H9 (cell line): ENCODE results near the gene ABHD12. TPM values are rescaled to one million over a fixed set of nuclear protein-coding genes. Genes with fewer than 3 reads are reported as not detected.
"Not testable (repeated sequence)": the region's sequence is repeated elsewhere in the genome, so short reads cannot be mapped to it uniquely, and the experiment has no call there.

Experiments used
- DNase-seq: peaks from one replicate; pipeline ENCODE4 v3.0.0-alpha.2; 2017
- H2AFZ ChIP-seq: one replicate; pipeline ENCODE4 v1.6.1; 2013; ENCODE audit warnings: mild to moderate bottlenecking, low read length, control low read depth, moderate library complexity
- H2AK5ac ChIP-seq: 2 replicates; pipeline ENCODE4 v1.6.1; 2013; ENCODE audit warnings: low read length, control low read depth, mixed read lengths; ENCODE audit not compliant: insufficient read length
- H2BK120ac ChIP-seq: one replicate; pipeline ENCODE4 v1.6.1; 2013; ENCODE audit warnings: low read depth, mild to moderate bottlenecking, low read length, control low read depth, inconsistent platforms; ENCODE audit not compliant: poor library complexity, severe bottlenecking
- H2BK12ac ChIP-seq: 2 replicates; pipeline ENCODE4 v1.6.1; 2013; ENCODE audit warnings: low read length, control low read depth, mixed read lengths, low read depth; ENCODE audit not compliant: insufficient read length
- H2BK15ac ChIP-seq: 2 replicates; pipeline ENCODE4 v1.6.1; 2013; ENCODE audit warnings: low read depth, low read length, control low read depth
- H2BK20ac ChIP-seq: one replicate; pipeline ENCODE4 v1.6.1; 2013; ENCODE audit warnings: low read depth, mild to moderate bottlenecking, low read length, control low read depth, inconsistent platforms; ENCODE audit not compliant: poor library complexity, severe bottlenecking
- H2BK5ac ChIP-seq: 2 replicates; pipeline ENCODE4 v1.6.1; 2013; ENCODE audit warnings: low read length, control low read depth, mixed read lengths; ENCODE audit not compliant: insufficient read length
- H3K14ac ChIP-seq: 2 replicates; pipeline ENCODE4 v1.6.1; 2013; ENCODE audit warnings: low read length, control low read depth; ENCODE audit not compliant: insufficient read depth
- H3K18ac ChIP-seq: 2 replicates; pipeline ENCODE4 v1.6.1; 2013; ENCODE audit warnings: low read depth, mild to moderate bottlenecking, mixed read lengths, low read length, control low read depth; ENCODE audit not compliant: insufficient read length
- H3K23ac ChIP-seq: 2 replicates; pipeline ENCODE4 v1.6.1; 2013; ENCODE audit warnings: low read length, control low read depth, mixed read lengths, low read depth; ENCODE audit not compliant: insufficient read length
- H3K23me2 ChIP-seq: 2 replicates; pipeline ENCODE4 v1.6.1; 2013; ENCODE audit warnings: low read depth, mild to moderate bottlenecking, mixed read lengths, low read length, control low read depth; ENCODE audit not compliant: insufficient read length, poor library complexity, severe bottlenecking
- H3K27ac ChIP-seq: 2 replicates; pipeline ENCODE4 v1.5.1; 2013; ENCODE audit warnings: low read length, control low read depth, mixed read lengths, low read depth; ENCODE audit not compliant: insufficient read length
- H3K27me3 ChIP-seq: 2 replicates; pipeline ENCODE4 v1.6.1; 2013; ENCODE audit warnings: low read length, control low read depth, inconsistent platforms; ENCODE audit not compliant: insufficient read depth
- H3K4ac ChIP-seq: 2 replicates; pipeline ENCODE4 v1.6.1; 2013; ENCODE audit warnings: low read depth, mild to moderate bottlenecking, control low read depth, inconsistent platforms, low read length, moderate library complexity
- H3K4me1 ChIP-seq: 2 replicates; pipeline ENCODE4 v1.6.1; 2013; ENCODE audit warnings: low read length, control low read depth, inconsistent platforms; ENCODE audit not compliant: insufficient read depth
- H3K4me2 ChIP-seq: 2 replicates; pipeline ENCODE4 v1.6.1; 2013; ENCODE audit warnings: low read length, control low read depth, mixed read lengths; ENCODE audit not compliant: insufficient read length, insufficient read depth
- H3K56ac ChIP-seq: 2 replicates; pipeline ENCODE4 v1.6.1; 2013; ENCODE audit warnings: low read depth, mild to moderate bottlenecking, mixed read lengths, low read length, control low read depth; ENCODE audit not compliant: insufficient read length
- H3K79me1 ChIP-seq: 2 replicates; pipeline ENCODE4 v1.6.1; 2013; ENCODE audit warnings: low read depth, mild to moderate bottlenecking, moderate library complexity, low read length, control low read depth, inconsistent platforms; ENCODE audit not compliant: insufficient read depth, poor library complexity, severe bottlenecking
- H3K79me2 ChIP-seq: 2 replicates; pipeline ENCODE4 v1.6.1; 2013; ENCODE audit warnings: low read length, control low read depth, inconsistent platforms; ENCODE audit not compliant: insufficient read depth
- H3K9ac ChIP-seq: 2 replicates; pipeline ENCODE4 v1.6.1; 2013; ENCODE audit warnings: low read length, control low read depth, mixed read lengths; ENCODE audit not compliant: insufficient read length; ENCODE audit errors: extremely low read depth
- H3K9me3 ChIP-seq: one replicate; pipeline ENCODE4 v1.6.1; 2013; ENCODE audit warnings: low read depth, low read length, inconsistent platforms; ENCODE audit not compliant: control insufficient read depth
- H3T11ph ChIP-seq: one replicate; pipeline ENCODE4 v1.6.1; 2013; ENCODE audit warnings: mild to moderate bottlenecking, low read length, control low read depth, inconsistent platforms
- H4K20me1 ChIP-seq: one replicate; pipeline ENCODE4 v1.6.1; 2013; ENCODE audit not compliant: control insufficient read depth, insufficient read length, insufficient read depth
- H4K5ac ChIP-seq: 2 replicates; pipeline ENCODE4 v1.6.1; 2013; ENCODE audit warnings: low read depth, mild to moderate bottlenecking, mixed read lengths, low read length, control low read depth; ENCODE audit not compliant: insufficient read length
- H4K8ac ChIP-seq: replicated peaks from 2 replicates; pipeline ENCODE4 v1.6.1; 2013; ENCODE audit warnings: low read length, control low read depth, mixed read lengths, low read depth; ENCODE audit not compliant: insufficient read length
- H4K91ac ChIP-seq: 2 replicates; pipeline ENCODE4 v1.6.1; 2013; ENCODE audit warnings: low read depth, mild to moderate bottlenecking, moderate library complexity, mixed read lengths, low read length, control low read depth; ENCODE audit not compliant: insufficient read length
- H3K27ac Mint-ChIP-seq, 3 experiments: 2 replicates in 2 of 3; 3 replicates in 1 of 3; pipeline ENCODE4 v1.8.0; 2020 to 2021; ENCODE audit warnings: mixed read lengths in 3 of 3, mild to moderate bottlenecking in 1 of 3, moderate library complexity in 1 of 3
- H3K27me3 Mint-ChIP-seq: 2 replicates; pipeline ENCODE4 v1.8.0; 2021; ENCODE audit warnings: low read depth, mild to moderate bottlenecking, moderate library complexity, mixed read lengths
- H3K36me3 Mint-ChIP-seq, 3 experiments: 2 replicates in 2 of 3; 3 replicates in 1 of 3; pipeline ENCODE4 v1.8.0; 2020 to 2021; ENCODE audit warnings: low read depth in 3 of 3, mixed read lengths in 3 of 3; ENCODE audit not compliant: insufficient read depth in 1 of 3
- H3K4me1 Mint-ChIP-seq, 2 experiments: 2 replicates each; pipeline ENCODE4 v1.8.0; 2020; ENCODE audit warnings: mixed read lengths in 2 of 2
- H3K4me3 Mint-ChIP-seq, 2 experiments: 2 replicates in 1 of 2; 3 replicates in 1 of 2; pipeline ENCODE4 v1.8.0; 2020 to 2021; ENCODE audit warnings: mild to moderate bottlenecking in 2 of 2, mixed read lengths in 2 of 2, moderate library complexity in 1 of 2
- H3K9me3 Mint-ChIP-seq, 2 experiments: 2 replicates in 1 of 2; 3 replicates in 1 of 2; pipeline ENCODE4 v1.8.0; 2020; ENCODE audit warnings: mild to moderate bottlenecking in 2 of 2, mixed read lengths in 2 of 2, moderate library complexity in 1 of 2
- CTCF ChIP-seq: fragments of 200-600 bp; sonication (generic); conservative IDR thresholded peaks from 3 replicates; pipeline ENCODE4 v1.8.0; 2021; ENCODE audit warnings: antibody characterized with exemption, mild to moderate bottlenecking
- WGBS: extraction: QIAGEN DNeasy Blood & Tissue Kit; methylation state at CpG from one replicate; pipeline ENCODE4 v1.1.7; 2013; ENCODE audit warnings: missing lambda C conversion rate, low lambda C conversion rate, mixed read lengths; ENCODE audit not compliant: insufficient read length; ENCODE audit errors: extremely low coverage; 5-methylcytosine and 5-hydroxymethylcytosine counted together
- total RNA-seq: library from RNA; stranded (reverse); gene quantifications from 2 replicates; pipeline ENCODE4 v1.2.1, GENCODE V29; 2021

Gene ABHD12
- total RNA-seq, 1 experiment from 2014 or later: 54.4 TPM

- Histone ChIP-seq H4K5ac (no peak overlapping the region), H3K14ac (no peak overlapping the region), H3K18ac (no peak overlapping the region), H3K23ac (no peak overlapping the region), H2BK5ac (no peak overlapping the region), H3K79me1 (peaks cover 7% of the 10 kb centered on the region), H3K27ac (no peak overlapping the region), H3K9ac (no peak overlapping the region), H2BK12ac (no peak overlapping the region), H3K23me2 (no peaks in the 10 kb centered on the region), H3K9me3 (no peaks in the 10 kb centered on the region), H3K4ac (no peak overlapping the region), H3K79me2 (no peaks in the 10 kb centered on the region; the same call in 1 of the 2 replicates), H2AK5ac (no peak overlapping the region), H4K20me1 (no peaks in the 10 kb centered on the region), H3K4me1 (peaks cover 3% of the 10 kb centered on the region), H3K4me2 (no peak overlapping the region), H4K91ac (no peak overlapping the region), H2BK20ac (no peak overlapping the region), H3K27me3 (no peaks in the 10 kb centered on the region), H2AFZ (no peak overlapping the region), H2BK15ac (no peak overlapping the region), H3T11ph (no peak overlapping the region), H4K8ac (no peak overlapping the region), H2BK120ac (no peak overlapping the region), H3K56ac (no peak overlapping the region)
- WGBS: no CpG with 5 or more reads among the region's 17 CpGs
- Mint-ChIP-seq H3K27ac (peak overlapping the region in 2 of 3 experiments; percentile 54 to 76; a peak in 2 of 7 replicates), H3K27me3 (no peaks in the 10 kb centered on the region), H3K36me3 (peaks cover 14 to 17% (median 14%) of the 10 kb centered on the region in 3 experiments), H3K4me3 (no peak overlapping the region), H3K9me3 (peaks cover 2 to 4% of the 10 kb centered on the region in 2 experiments; a peak in 4 of 5 replicates), H3K4me1 (peaks cover 20% of the 10 kb centered on the region in 2 experiments)
- peak; percentile 66 for DNase-seq
- TF ChIP-seq CTCF: peak; percentile 65
Observed at GRCh38 chr20:25336561-25337422, 53.8 kb downstream of the ABHD12 start.

- Mint-ChIP-seq H3K4me1 (peaks cover 10% of the 10 kb centered on the region in 2 experiments), H3K36me3 (peaks cover 20 to 28% (median 26%) of the 10 kb centered on the region in 3 experiments), H3K9me3 (peaks cover 7 to 14% of the 10 kb centered on the region in 2 experiments; a peak in 4 of 5 replicates)
- DNase-seq, H3K14ac ChIP-seq, H3K23ac ChIP-seq, H2BK15ac ChIP-seq, H4K91ac ChIP-seq, H2BK5ac ChIP-seq, H4K5ac ChIP-seq, H3K27me3 Mint-ChIP-seq, H3T11ph ChIP-seq, H3K4me2 ChIP-seq, H2AK5ac ChIP-seq, H2BK20ac ChIP-seq, H2BK120ac ChIP-seq, H3K79me1 ChIP-seq, H3K9me3 ChIP-seq, H2BK12ac ChIP-seq, H3K79me2 ChIP-seq, H3K27ac Mint-ChIP-seq, H4K20me1 ChIP-seq, H3K56ac ChIP-seq, H3K4ac ChIP-seq, H3K4me1 ChIP-seq, H3K4me3 Mint-ChIP-seq, H3K27me3 ChIP-seq, H2AFZ ChIP-seq, H3K18ac ChIP-seq, H4K8ac ChIP-seq, H3K9ac ChIP-seq, H3K23me2 ChIP-seq, H3K27ac ChIP-seq: not testable (repeated sequence)
- no CpG with 5 or more reads among the region's 1 CpG for WGBS
Observed at GRCh38 chr20:25334972-25335371, 55.7 kb downstream of the ABHD12 start.
